ENCODE measurements around the gene GATA2.

GATA2 gene

DNA sequence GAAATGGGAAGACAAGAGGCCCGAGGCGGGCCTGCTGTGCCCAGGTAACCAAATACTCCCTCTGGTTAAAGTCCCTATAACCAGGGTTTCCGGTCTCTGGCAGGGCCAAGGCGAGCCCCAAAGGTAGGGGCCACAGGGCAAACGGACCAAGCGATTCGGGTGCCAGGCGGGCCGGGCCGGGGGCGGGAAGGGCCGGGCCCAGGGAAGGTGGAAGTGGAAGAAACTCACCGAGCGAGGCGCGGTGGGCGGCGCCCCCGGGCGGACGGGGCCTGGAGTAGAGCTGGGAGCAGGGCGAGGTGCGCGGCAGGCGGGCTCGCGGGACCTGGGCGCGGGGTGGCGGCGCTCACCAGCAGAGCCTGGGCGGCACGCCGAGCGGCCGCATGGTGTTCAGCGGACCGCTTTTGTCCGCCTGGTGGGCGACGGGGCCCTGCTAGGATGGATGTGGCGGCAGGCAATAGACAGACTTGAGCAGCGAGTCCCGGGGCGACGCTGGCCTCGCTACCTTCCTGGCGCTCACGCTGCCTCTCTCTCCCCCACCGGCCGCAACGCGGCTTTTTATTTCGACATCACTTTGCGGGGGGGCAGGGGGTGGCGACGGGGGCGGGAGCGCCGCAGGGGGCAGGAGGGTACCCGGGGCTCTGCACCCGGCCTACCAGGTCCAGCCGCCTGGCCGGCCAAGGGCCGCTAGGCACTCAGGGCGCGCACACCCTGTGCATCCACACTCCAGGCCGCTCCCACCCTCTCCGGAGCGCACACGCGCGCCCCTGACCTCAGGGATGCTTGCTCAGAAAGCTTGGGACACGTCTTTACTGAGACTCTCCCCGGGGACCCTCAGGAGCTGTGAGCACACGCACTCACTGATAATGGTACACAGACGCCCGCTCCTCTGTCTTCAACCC is at the start of gene GATA2:
Gene GATA2 (minus strand): TSS at position 531 of the 899 bp plus-strand sequence. CDS start 6,170 bp downstream, outside the sequence.
- no peak for DNase-seq

- no peak for DNase-seq
Observed at GRCh38 chr3:128541246-128541645, 48.2 kb upstream of the GATA2 start.

GRCh38 chr3:128539376-128539775 is 46.4 kb upstream of the GATA2 start:
- DNase-seq: no peak

GRCh38 chr3:128537091-128537703 is 44.2 kb upstream of the GATA2 start:
- DNase-seq: no peak

- DNase-seq: no peak
Observed at GRCh38 chr3:128532012-128532983, 39.3 kb upstream of the GATA2 start.

DNA sequence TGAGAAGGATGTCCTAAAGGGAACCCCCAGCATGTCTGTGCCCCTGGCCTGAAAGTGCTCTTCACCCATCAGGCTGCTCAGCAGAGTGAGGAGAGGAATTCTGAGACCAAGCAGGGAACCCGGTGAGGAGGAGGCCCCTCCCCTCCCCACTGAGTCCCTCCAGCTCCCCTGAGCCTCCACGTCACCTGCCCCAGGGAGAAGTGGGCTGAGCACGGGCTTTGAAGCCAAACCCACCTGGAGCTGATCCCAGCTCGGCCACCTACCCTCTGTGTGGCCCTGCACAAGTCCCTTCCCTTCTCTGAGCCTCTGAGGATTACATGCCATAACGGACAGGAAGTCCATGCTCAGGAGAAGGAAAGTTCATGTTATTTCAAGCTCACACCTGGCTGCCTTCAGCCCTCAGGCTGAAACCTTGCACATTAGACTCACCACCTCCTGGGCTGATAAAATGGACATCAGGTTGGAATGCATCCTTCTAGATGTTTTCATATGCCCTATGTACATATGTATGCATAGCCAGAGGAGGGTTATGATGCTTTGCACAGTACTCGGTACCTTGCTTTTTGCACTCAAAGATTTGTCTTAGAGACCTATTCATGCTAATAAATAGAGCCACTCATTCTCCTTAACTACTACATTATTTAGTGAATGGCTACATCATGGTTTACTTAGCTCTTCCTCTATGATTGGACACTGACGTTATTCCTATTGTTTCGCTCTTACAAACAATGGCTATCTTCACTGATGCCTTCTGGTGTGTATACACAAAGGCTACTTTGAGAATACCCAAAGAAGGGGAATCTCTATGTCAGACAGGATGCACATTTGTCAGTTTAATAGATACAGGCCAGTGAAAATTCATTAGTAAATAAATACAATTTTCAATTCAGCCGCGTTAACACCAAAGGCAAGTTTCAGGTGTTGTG is 31.6 kb upstream of the GATA2 start:
- DNase-seq: no peak

GRCh38 chr3:128523591-128523990 is 30.6 kb upstream of the GATA2 start:
- no peak for DNase-seq

GRCh38 chr3:128521715-128522114 is 28.7 kb upstream of the GATA2 start:
- no peak for DNase-seq

DNA sequence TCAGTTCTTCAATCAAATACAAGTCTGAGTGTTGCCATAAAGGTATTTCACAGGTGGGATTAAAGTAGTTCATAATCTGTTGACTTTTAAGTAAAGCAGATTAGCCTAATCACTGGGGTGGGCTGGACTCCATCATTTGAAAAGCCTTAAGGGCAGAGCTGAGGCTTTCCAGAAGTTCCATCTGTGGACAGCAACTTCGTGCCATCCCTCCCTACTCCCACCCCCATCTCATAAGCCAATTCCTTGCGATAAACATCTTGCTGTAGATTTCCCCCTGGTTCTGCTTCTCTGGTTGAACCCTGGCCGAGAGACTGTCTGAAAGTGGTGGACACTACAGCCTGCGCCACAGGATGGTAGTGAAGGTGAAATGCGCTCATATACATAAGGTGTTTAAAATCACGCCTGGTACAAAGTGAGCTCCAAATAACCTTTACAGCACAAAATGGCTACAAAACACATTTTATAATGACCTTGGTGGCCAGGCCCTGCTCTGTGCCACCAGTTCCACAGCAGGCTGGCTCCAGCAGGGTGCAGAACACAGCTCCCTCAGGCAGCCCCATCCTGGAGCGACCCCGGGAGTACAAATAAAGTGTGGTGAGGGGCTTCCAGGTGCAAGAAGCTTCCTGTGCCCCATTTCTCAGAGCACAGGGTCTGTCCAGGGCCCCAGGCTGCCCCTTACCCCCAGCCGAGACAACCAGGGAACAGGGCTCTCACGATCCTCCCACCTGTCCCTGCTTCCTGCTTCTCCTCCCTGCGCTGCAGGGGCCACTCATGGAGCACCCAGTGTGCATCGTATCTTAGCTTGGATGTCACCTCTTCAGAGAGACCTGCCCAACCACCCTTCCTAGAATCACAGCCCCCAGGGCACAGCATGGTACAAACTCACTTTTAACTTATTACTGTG is 25.8 kb upstream of the GATA2 start:
- DNase-seq: no peak

GRCh38 chr3:128517648-128518047 is 24.6 kb upstream of the GATA2 start:
- DNase-seq: no peak

DNA sequence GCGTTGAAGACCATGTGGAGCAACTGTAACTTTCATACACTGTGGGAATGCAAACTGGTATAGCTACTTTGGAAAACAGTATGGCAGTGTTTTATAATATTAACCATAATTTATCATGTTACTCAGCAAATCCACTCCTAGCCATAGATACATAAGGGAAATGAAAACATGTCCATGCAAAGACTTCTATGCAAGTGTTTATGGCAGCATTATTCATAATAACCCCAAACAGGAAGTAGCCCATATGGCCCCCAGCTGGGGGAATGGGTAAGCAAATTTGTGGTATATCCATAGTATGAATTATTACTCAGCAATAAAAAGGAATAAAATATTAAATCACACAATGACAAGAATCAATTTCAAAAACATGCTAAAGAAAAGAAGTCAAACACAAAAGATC is 23.0 kb upstream of the GATA2 start:
- no peak for DNase-seq

GRCh38 chr3:128508852-128509251 is 15.9 kb upstream of the GATA2 start:
- DNase-seq: no peak

DNA sequence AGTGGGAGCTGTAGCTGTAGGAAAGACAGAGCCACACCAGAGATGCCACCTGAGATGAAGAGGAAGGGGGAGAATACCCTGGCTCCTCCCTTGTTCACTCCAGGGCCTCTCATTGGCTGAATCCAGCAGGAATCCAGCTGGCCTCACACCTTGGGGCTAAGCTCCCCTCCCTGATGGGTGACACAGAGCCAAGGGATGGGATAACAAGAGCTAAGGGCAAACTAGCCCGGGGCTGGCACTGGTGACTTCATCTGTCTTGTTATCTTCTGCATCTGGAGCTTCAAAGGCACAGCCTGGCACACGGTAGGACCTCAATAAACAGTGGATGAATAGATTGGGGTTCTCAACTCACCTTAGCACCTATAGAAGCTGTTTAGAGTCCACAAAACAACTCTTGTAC is 13.8 kb upstream of the GATA2 start:
- DNase-seq: no peak

DNA sequence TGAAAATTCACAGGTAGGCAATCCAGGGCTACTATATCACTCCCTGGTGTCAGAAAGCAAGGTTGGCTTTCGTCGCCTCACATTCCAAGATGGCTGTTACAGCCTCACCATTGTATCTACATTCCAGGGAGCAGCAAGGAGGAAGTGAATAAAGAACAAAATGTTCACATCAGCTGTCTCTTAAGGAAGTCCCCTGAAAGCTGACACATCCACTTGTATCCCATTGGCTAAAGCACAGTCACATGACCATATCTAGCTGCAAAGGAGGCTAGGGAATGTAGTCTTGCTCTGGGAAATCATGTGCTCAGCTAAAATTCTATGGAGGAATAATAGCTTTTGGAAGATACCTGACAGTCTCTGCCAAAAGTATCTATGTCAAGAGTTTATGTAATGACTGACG is 12.8 kb upstream of the GATA2 start:
- no peak for DNase-seq

DNA sequence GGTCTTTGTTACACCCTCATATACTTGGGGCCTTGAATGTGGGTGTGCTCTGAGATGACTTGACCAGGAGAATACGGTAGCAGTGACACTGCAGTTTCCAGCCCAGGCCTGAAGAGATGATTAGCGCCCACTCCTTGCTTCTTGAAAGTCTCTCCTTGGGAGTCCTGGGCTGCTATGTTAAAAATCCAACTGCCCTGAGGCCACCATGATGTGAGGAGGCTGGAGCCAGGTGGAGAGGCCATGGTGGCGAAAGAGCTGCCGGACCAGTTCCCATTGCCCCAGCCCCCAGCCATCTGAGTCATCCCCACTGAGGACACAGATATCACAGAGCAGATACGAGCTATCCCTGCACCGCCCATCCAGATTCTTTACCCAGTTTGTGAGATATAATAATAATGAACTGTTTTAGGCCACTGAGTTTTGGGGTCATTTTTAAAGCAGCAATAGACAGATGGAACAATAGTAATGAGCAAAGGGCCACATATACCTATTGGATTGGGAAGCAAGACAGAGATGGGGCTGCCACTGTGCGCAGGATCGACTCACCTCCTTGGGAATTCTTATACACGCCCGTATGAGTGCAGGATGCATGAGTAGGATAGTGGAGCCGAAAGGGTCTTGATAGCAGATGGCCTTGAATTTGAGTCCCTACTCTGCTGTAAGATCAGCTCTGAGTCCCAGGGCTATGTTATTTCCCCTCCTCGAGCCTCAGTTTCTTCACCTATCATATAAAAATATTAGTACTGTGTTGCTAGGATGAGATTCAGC is 12.1 kb upstream of the GATA2 start:
- no peak for DNase-seq

DNA sequence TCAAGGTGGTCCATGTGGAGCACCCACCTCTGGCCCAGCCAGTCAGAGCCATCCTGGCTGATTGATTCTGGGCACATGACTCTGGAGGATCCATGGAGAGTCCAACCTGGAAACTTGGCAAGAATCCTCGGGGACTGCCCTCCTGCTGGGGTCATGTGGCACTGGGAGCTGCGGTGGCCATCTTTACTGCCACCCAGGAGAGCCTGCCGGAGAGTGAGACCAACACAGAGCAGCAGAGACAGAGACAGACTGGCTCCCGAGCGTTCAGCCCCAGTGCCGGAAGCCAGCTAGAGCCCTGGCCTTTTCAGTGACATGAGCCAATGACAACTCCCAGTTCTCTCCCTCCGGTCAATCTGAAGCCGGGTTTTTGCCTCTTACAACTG is 11.5 kb upstream of the GATA2 start:
- no peak for DNase-seq

DNA sequence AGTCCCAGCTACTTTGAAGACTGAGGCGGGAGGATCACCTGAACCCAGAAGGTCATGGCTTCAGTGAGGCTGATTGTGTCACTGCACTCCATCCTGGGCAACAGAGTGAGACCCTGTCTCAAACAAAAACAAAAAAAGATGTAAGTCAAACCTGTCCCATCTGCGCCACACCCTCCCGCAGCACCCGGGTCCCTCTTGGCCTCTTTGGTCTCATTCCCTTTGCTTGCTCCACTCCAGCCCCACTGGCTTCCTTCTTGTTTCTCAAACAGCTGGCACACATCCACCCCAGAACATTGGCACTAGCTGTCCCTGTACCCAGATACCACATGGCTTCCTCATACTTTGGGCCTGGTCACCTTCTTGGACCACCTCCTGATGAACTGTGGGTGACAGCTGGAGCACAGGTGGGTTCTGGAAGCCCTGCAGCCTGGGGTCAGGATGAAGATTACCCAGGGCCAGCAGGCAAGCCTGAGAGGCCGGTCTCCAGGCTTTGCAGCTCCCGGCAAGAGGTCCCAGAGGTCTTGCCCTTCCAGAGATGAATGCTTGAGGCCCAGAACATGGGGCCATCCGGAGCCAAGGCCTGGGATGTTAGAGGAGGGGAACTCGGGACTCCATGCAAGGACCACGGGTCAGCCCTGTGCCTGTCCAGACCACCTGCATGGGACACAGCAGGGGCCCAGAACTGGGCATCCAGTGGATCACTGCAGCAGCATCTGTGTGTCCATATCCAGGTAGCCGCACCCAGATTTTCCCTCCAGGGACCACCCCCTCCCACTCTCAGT is 10.9 kb upstream of the GATA2 start:
- DNase-seq: no peak

GRCh38 chr3:128503164-128503651 is 10.2 kb upstream of the GATA2 start:
- no peak for DNase-seq

DNA sequence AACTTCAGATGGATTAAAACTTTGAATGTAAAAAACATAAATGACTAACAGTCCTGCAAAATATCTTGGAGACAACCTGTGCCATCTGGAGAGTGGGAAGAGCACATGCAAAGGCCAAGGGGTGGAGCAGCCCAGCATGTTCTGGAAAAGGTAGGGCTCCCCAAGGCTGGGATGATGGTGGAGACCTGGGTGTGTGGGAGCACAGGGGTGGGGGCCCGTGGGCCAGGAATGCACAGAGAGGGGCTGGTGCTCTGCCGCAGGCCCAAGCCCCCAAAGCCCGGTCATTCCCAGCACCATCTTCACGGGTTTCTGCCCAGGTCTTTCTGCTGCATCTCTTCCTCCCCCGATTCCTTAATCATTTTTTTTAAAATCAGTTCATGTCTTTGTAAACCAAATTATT is 9.7 kb upstream of the GATA2 start:
- DNase-seq: no peak

Measured in NCI-H774 (cell line).